Measurements from ENCODE around the gene DOCK4.
"Not testable (repeated sequence)": the region's sequence is repeated elsewhere in the genome, so short reads cannot be mapped to it uniquely, and the experiment has no call there.

Gene DOCK4

GRCh38 chr7:112206238-112206990 is at the start of gene DOCK4, which contains the start of gene ZNF277:
Gene DOCK4, minus strand, starts transcription at chr7:112206399. Its CDS starts 261 bp downstream, at chr7:112206138.
Gene ZNF277, plus strand, starts transcription at chr7:112206695. Its CDS starts 22 bp downstream, at chr7:112206717.
- DNase-seq (ENCODE audit: low read depth, low spot score): peak; percentile 100

- peak; percentile 48 for DNase-seq (ENCODE audit: low read depth, low spot score)
Measured at GRCh38 chr7:112255388-112255720, 49.2 kb upstream of the DOCK4 start.

GRCh38 chr7:112254709-112255387 is 48.6 kb upstream of the DOCK4 start:
- DNase-seq (ENCODE audit: low read depth, low spot score): no peak

- no peak for DNase-seq (ENCODE audit: low read depth, low spot score)
Measured at GRCh38 chr7:112254156-112254555, 48.0 kb upstream of the DOCK4 start.

- DNase-seq (ENCODE audit: low read depth, low spot score): no peak
Measured at GRCh38 chr7:112252691-112253090, 46.5 kb upstream of the DOCK4 start.

GRCh38 chr7:112252141-112252540 is 45.9 kb upstream of the DOCK4 start:
- peak; percentile 35 for DNase-seq (ENCODE audit: low read depth, low spot score)

- not testable (repeated sequence) for DNase-seq (ENCODE audit: low read depth, low spot score)
Measured at GRCh38 chr7:112249967-112250366, 43.8 kb upstream of the DOCK4 start.

- no peak for DNase-seq (ENCODE audit: low read depth, low spot score)
Measured at GRCh38 chr7:112248598-112248997, 42.4 kb upstream of the DOCK4 start.

- peak; percentile 39 for DNase-seq (ENCODE audit: low read depth, low spot score)
Measured at GRCh38 chr7:112238852-112239610, 32.8 kb upstream of the DOCK4 start.

GRCh38 chr7:112238330-112238729 is 32.1 kb upstream of the DOCK4 start:
- no peak for DNase-seq (ENCODE audit: low read depth, low spot score)

GRCh38 chr7:112236597-112236996 is 30.4 kb upstream of the DOCK4 start:
- no peak for DNase-seq (ENCODE audit: low read depth, low spot score)

- DNase-seq (ENCODE audit: low read depth, low spot score): no peak
Measured at GRCh38 chr7:112234147-112234546, 27.9 kb upstream of the DOCK4 start.

GRCh38 chr7:112233048-112233697 is 27.0 kb upstream of the DOCK4 start:
- DNase-seq (ENCODE audit: low read depth, low spot score): no peak

- DNase-seq (ENCODE audit: low read depth, low spot score): no peak
Measured at GRCh38 chr7:112232212-112232978, 26.2 kb upstream of the DOCK4 start.

- no peak for DNase-seq (ENCODE audit: low read depth, low spot score)
Measured at GRCh38 chr7:112228632-112229031, 22.4 kb upstream of the DOCK4 start.

- no peak for DNase-seq (ENCODE audit: low read depth, low spot score)
Measured at GRCh38 chr7:112226701-112227276, 20.6 kb upstream of the DOCK4 start.

- DNase-seq (ENCODE audit: low read depth, low spot score): peak; percentile 75
Measured at GRCh38 chr7:112225006-112225405, 18.8 kb upstream of the DOCK4 start.

GRCh38 chr7:112224186-112224585 is 18.0 kb upstream of the DOCK4 start:
- no peak for DNase-seq (ENCODE audit: low read depth, low spot score)

GRCh38 chr7:112223310-112223709 is 17.1 kb upstream of the DOCK4 start:
- no peak for DNase-seq (ENCODE audit: low read depth, low spot score)

- no peak for DNase-seq (ENCODE audit: low read depth, low spot score)
Measured at GRCh38 chr7:112220877-112221434, 14.8 kb upstream of the DOCK4 start.
